Endothelial cell (in vitro differentiated cells): ENCODE results near the gene JAK1. TPM values are rescaled to one million over a fixed set of nuclear protein-coding genes. Genes with fewer than 3 reads are reported as not detected.

Experiments used
- DNase-seq: peaks from one replicate; pipeline ENCODE4 v3.0.0; 2021; ENCODE audit warnings: low spot score
- H3K27ac Mint-ChIP-seq: one replicate; pipeline ENCODE4 v1.8.0; 2021; ENCODE audit warnings: mixed read lengths, inconsistent platforms; ENCODE audit not compliant: unreplicated experiment
- H3K27me3 Mint-ChIP-seq: one replicate; pipeline ENCODE4 v1.8.0; 2021; ENCODE audit warnings: mild to moderate bottlenecking, moderate library complexity, mixed read lengths, inconsistent platforms; ENCODE audit not compliant: unreplicated experiment
- H3K36me3 Mint-ChIP-seq: one replicate; pipeline ENCODE4 v1.8.0; 2021; ENCODE audit warnings: mild to moderate bottlenecking, low read depth, mixed read lengths, inconsistent platforms; ENCODE audit not compliant: unreplicated experiment
- H3K4me1 Mint-ChIP-seq: one replicate; pipeline ENCODE4 v1.8.0; 2021; ENCODE audit warnings: mild to moderate bottlenecking, mixed read lengths, inconsistent platforms; ENCODE audit not compliant: unreplicated experiment
- H3K4me3 Mint-ChIP-seq: one replicate; pipeline ENCODE4 v1.8.0; 2021; ENCODE audit warnings: mild to moderate bottlenecking, mixed read lengths, inconsistent platforms; ENCODE audit not compliant: unreplicated experiment
- H3K9me3 Mint-ChIP-seq: one replicate; pipeline ENCODE4 v1.8.0; 2021; ENCODE audit warnings: mixed read lengths, inconsistent platforms; ENCODE audit not compliant: unreplicated experiment
- total RNA-seq: library from RNA; stranded (reverse); fragmentation: NEBNext Ultra II Directional; extraction: Animal tissue kit (Norgen Biotek cat#: 25700); gene quantifications from one replicate; pipeline ENCODE4 v1.2.1, GENCODE V29; 2021; ENCODE audit not compliant: unreplicated experiment
- TF ChIP-seq, protein P1 (sequence below): fragments of 200-600 bp; sonication (generic); IDR thresholded peaks from one replicate; pipeline ENCODE4 v1.5.0; 2021; ENCODE audit warnings: antibody characterized with exemption; ENCODE audit not compliant: unreplicated experiment

Gene JAK1
- total RNA-seq, 1 donor from 2014 or later = 202 TPM

DNA sequence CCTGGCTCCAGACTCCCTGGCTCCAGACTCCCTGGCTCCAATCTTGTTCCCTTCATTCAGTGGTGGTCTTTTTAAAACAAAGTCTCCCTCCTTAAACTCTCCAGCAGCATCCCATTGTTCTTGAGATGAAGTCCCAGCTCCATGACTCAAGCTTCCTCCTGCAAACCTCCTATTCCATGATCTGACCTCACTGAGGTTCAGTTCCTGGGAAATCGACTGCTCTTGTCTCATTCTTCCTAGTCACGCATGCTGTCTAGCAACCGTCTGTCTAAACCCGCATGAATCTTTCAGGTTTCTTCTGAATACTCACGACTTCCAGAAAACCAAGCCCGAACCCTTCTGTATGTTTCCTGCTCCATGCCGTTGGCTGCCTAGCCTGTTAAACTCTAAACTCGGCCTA, 129.5 kb downstream of the JAK1 start:
- no peaks in the 10 kb centered on the region for H3K9me3 Mint-ChIP-seq
- TF ChIP-seq, protein P1, sequence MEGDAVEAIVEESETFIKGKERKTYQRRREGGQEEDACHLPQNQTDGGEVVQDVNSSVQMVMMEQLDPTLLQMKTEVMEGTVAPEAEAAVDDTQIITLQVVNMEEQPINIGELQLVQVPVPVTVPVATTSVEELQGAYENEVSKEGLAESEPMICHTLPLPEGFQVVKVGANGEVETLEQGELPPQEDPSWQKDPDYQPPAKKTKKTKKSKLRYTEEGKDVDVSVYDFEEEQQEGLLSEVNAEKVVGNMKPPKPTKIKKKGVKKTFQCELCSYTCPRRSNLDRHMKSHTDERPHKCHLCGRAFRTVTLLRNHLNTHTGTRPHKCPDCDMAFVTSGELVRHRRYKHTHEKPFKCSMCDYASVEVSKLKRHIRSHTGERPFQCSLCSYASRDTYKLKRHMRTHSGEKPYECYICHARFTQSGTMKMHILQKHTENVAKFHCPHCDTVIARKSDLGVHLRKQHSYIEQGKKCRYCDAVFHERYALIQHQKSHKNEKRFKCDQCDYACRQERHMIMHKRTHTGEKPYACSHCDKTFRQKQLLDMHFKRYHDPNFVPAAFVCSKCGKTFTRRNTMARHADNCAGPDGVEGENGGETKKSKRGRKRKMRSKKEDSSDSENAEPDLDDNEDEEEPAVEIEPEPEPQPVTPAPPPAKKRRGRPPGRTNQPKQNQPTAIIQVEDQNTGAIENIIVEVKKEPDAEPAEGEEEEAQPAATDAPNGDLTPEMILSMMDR = no peak
- H3K27ac Mint-ChIP-seq = peak overlapping the region; percentile 27
- peaks cover 76% of the 10 kb centered on the region for H3K36me3 Mint-ChIP-seq
- DNase-seq = no peak
- peaks cover 3% of the 10 kb centered on the region for H3K27me3 Mint-ChIP-seq
- peaks cover 17% of the 10 kb centered on the region for H3K4me1 Mint-ChIP-seq
- peak overlapping the region; percentile 23 for H3K4me3 Mint-ChIP-seq

DNA sequence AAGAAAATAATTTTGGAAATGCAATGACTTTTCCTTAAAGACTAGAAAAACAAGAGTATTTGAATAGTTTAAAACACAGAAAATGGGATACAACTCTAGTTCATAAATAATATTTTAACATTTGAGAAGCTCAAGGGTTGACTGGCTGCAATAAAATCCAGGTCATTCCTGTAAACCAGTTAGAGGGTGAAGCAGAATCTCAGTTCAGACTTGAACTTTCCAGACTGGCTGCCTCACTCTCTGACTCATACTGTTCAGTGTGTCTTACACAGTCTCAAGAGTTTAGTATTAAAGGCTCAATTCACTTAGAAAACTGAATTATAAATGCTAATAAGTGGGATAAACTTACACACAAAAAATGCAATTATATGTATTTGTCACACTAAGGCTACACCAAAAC, 131.6 kb downstream of the JAK1 start:
- no peak overlapping the region for H3K27ac Mint-ChIP-seq
- H3K27me3 Mint-ChIP-seq = peaks cover 1% of the 10 kb centered on the region
- H3K36me3 Mint-ChIP-seq = peaks cover 60% of the 10 kb centered on the region
- H3K9me3 Mint-ChIP-seq = no peaks in the 10 kb centered on the region
- peaks cover 17% of the 10 kb centered on the region for H3K4me1 Mint-ChIP-seq
- DNase-seq = no peak
- H3K4me3 Mint-ChIP-seq = no peak overlapping the region
- TF ChIP-seq, protein P1 = no peak

DNA sequence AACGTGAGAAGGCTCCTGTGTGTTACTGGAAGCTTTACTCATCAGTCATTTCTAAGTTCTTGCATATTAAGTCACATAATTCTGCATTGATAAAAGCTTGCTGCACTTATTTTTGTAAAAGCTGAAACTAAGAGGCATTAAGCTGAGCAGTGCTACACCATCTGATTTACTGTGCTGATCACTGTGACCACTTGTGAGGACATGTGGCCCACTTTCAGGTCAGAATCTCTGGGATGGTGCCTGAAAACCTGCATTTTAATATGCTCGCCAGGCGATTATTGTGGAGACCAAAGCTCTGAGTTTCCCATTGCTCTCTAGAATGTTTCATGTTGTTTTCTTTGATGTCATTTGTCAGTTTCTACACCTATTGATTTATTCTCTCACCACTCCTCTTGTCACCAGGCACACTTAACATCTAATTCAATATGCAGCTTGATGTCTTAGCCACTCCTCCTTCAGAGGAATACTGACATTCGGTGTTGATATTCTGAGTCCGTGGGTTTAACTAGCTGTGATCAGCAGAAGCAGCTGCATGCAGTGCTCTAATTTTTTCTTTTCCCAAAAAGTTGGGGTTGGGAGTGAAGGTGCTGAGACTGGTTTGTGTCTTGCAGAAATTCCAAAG, 136.2 kb downstream of the JAK1 start:
- H3K4me3 Mint-ChIP-seq = no peak overlapping the region

DNA sequence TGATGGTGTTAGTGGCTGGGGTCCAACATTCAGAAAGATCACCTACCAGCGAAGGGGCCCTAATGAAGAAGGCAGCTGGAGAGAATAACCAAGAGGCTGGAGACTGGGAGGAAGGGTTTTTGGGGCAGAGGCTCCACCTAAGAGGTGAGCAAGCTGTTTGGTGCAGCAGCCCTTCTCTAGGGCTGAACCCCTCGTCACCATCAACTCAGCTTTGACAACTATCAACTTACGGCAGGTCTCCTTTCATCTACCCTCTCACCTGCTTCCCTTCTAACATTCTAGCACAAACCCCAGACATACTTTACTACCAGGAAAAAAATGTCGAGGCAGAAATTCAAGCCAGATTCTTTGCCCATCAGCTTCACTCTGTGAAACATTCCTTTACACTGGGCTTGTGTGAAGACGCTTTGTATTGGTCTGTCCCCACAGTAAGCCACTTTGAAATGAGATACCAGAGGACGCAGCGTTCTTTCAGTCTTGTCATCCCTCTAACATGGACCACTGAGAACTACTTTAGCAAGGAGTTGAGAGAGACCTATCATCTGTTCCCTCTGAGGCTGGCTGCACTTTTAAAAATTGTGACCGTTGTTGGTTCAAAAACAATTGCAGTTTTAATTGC, 136.8 kb downstream of the JAK1 start:
- DNase-seq = no peak
- Mint-ChIP-seq H3K36me3 (peaks cover 18% of the 10 kb centered on the region), H3K4me1 (peaks cover 10% of the 10 kb centered on the region), H3K4me3 (no peak overlapping the region), H3K27me3 (peaks cover 2% of the 10 kb centered on the region), H3K27ac (no peak overlapping the region), H3K9me3 (no peaks in the 10 kb centered on the region)
- TF ChIP-seq, protein P1 = no peak

More for the DNA sequence above, 136.2 kb downstream of the JAK1 start:
- Mint-ChIP-seq H3K27ac (no peak overlapping the region), H3K4me1 (peaks cover 10% of the 10 kb centered on the region), H3K9me3 (no peaks in the 10 kb centered on the region), H3K27me3 (peaks cover 2% of the 10 kb centered on the region), H3K36me3 (peaks cover 20% of the 10 kb centered on the region)
- TF ChIP-seq, protein P1 = no peak
- DNase-seq = no peak

DNA sequence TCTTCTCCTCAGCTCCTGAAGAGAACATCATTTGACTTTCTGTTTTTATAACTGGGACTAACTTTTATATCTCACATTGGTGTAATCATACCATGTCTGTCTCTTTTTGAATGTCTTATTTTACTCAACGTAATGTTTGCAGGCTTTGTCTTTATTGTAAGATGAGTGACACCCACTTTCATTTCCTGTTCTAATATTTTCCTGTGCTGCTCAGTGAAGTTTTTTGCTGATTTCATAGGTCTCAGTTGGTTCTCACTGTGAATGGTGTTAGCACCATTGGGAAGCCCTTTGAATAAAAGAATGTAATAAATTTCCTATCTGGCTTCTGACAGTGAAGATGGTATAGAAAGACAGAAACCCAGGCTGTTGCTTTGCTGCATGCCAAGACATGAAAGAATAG, 137.5 kb downstream of the JAK1 start:
- no peak for DNase-seq
- TF ChIP-seq, protein P1 = no peak
- peaks cover 14% of the 10 kb centered on the region for H3K36me3 Mint-ChIP-seq
- H3K4me3 Mint-ChIP-seq = no peak overlapping the region
- no peaks in the 10 kb centered on the region for H3K9me3 Mint-ChIP-seq
- peaks cover 2% of the 10 kb centered on the region for H3K27me3 Mint-ChIP-seq
- H3K4me1 Mint-ChIP-seq = peaks cover 6% of the 10 kb centered on the region
- H3K27ac Mint-ChIP-seq = no peak overlapping the region
